HG03196 (cell line): ENCODE data around the gene PNMA1.

Experiments used
- ATAC-seq: cut with Tn5 transposase; IDR thresholded peaks from one replicate; pipeline ENCODE4 v1.9.1; 2021; ENCODE audit not compliant: unreplicated experiment

Gene PNMA1

DNA sequence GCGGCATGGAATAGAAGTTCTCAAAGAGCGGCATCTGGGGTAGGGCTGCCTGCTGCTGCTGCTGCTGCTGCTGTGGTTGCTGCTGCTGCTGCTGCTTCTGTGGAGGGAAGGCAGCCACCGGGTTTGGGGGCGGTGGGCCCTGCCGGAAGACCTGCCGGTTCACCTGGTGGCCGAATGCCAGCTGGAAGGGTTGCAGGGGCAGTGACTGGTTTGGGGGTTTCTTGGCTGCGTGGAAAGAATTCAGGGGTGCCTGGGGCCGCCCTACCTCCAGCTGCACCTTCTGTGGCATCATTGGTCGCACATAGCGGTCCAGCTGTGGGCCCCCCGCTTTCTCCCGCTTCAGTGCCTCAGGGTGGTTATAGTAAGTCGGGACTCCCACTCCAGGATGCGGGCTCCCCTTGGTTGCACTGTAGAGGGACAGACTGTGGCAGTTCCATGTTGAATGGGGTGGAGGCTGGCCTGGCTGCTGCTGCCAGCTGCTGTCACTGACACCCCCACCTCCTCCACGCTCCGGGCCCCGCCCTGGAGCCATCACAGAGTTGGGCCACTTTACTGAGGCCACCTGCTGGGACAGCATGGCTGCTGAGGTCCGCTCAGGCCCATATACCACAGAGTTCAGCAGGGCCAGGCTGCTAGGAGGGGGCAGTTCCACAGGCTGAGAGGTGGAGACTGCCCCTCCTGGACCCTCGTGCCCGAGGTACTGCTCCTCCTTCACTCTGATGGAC, 25.2 kb upstream of the PNMA1 start:
- no peak for ATAC-seq

DNA sequence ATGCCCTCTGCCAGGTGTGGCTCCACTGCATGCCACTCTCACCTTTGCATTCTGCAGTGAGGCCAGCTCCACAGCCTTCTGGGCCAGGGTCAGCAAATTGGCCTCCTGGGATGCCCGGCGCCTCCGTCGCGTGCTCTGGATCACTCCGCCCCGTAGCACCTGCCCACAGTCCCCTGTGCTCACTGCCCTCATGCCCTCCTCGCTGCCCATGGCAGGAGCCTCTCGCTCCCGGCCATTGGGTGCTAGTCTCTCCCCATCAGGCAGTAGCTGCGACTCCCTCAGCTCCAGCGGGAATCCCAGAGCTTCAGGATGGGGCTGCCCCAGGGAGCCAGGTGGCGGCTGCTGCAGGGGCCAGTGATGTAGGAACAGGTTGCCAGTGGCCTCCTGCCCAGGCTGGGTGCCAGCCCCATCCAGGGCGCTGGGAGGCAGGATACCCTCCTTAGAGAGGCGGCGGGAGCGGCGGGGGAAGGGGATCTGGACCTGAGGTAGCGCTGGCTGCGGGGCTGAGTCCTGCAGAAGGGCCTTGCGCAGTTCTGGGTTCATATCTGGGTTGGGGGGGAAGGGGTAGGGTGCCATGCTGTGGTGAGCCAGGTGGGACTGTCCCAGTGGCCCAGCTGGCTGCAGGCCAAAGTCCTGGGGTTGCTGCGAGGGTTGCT, 24.5 kb upstream of the PNMA1 start:
- ATAC-seq, result no peak

DNA sequence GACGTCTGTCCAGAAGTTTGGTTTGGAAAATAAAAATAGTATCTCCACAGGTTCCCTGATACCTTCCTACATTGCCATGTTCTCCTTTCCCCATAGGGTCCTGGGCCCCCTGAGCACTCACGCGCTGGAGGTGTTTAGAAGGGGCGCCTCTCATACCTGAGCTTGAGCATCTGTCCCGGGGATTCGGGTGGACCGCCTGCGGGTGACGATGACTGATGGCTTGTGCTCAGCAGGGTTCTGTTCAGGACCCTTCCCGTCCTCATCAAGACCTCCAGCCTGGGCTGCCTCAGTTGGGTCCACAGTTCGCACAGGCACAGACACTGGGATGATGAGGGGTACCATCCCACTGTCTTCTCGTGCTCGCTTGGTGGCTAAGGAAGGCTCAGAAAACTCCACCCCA, 22.7 kb upstream of the PNMA1 start:
- ATAC-seq, result no peak

DNA sequence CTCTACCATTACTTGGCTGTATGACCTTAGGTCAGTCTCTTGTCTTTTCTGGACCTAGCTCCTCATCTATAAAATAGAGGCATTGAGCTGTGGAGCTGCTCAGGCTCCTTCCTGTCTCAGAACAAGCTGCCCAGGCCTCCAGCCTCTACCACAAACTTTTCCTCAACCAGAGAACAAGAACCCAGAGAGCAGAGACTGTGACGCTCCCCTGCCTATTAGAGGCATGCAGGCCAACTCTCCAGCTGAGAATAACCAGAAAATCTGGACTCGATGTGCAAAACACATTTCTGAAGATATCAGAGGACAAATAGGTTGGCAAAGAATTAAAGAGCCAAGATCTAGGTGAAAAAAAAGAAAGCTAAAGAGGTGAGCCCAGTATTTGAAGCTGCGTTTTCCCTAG, 17.8 kb upstream of the PNMA1 start:
- ATAC-seq, result no peak

DNA sequence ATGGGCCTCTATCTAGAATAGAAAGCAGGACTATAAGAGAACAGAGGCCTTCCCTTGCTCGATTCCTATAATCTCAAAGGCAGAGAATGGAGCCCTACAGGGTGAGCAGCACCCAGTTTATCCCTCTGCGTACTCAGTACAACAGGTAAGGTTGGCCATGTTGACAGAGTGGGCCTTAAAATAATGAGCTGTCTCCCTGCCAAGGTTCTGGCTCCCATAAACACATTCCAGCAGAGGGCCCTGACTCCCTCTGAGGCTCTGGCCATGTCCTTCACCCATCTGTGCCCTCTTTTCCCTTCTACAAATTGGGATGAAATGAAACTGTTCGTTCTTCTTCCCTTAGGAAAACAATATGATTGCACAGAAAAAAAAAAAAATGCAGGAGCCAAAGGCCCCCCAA, 16.9 kb upstream of the PNMA1 start:
- no peak for ATAC-seq

DNA sequence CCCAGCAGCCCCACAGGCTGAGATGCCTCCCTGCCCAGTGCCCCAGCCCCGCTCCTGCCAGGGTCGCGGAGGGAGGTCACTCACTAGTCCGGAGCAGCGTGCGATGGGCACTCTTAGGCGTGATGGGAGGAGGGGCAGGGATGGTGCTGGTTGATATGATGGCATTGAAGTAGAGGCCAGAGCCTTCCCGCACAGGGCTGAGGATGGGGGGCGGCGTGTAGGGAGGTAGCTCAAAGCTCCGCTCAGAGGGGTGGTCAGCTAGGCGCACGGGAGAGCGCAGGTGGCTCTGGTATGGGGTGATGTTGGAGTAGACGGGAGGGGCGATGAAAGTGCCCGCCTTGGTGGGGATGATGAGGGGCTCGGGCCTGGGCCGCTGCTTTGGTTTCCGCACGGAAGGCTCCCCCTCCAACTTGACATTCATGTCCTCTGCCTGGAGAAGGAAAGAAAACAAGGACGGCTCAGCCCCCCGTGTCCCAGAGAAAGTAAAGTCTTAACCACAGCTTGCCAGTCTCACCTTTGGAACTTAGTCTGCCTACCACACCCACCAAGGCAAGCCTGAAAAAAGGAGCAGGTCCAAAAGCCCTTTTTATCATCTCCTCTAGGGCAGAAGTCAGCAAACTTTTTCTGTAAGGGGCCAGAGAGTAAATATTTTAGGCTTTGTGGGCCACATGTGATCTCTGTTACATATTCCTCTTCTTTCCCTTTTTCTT, 15.5 kb upstream of the PNMA1 start:
- ATAC-seq, result no peak

DNA sequence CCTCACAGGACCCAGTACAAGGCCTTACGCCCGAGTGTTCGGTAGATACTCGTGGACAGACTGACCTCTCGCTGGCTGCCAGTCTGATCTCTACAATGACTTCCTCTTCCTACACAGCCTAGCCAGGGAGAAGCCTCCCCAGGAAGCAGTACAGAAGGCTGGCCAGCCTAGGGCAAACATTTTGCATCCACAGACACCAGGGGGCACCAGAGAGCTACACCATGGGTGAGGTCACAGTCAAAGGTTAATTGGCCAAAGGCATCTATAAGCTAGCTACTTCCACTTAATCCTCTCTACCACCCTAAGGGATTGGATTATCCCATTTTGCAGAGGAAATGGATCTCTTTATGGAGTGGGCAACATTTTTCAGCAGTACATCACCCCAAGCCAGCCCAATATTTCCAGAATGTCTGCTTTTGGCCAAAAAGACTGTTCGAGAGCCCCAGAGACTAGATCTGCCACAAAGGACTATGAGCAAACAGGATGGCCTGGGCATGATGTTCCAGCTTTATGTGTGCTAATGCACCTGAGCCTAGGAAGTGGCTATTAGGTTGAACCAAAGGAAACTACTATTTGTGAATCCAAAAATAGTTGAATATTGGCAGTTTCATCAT, 14.6 kb upstream of the PNMA1 start:
- no peak for ATAC-seq

DNA sequence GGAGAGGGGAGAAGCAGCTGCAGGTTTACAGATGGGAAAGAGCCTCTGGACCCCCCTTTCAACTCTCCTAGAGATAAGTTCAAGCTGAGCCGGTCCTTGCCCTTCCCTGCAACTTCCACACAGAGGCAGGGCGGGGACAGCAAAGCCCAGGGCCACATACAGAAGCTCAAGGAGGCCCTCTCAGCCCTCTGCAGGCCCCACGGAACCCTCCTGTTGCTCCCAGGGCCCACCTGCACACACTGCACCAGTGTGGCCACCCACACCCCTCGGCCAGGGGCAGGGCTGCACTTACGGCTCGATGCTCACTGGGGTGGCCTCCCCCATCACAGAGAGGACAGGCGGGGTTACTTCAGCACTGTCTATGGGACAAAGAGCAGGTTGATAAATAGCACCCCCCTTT, 13.0 kb upstream of the PNMA1 start:
- ATAC-seq, result no peak

DNA sequence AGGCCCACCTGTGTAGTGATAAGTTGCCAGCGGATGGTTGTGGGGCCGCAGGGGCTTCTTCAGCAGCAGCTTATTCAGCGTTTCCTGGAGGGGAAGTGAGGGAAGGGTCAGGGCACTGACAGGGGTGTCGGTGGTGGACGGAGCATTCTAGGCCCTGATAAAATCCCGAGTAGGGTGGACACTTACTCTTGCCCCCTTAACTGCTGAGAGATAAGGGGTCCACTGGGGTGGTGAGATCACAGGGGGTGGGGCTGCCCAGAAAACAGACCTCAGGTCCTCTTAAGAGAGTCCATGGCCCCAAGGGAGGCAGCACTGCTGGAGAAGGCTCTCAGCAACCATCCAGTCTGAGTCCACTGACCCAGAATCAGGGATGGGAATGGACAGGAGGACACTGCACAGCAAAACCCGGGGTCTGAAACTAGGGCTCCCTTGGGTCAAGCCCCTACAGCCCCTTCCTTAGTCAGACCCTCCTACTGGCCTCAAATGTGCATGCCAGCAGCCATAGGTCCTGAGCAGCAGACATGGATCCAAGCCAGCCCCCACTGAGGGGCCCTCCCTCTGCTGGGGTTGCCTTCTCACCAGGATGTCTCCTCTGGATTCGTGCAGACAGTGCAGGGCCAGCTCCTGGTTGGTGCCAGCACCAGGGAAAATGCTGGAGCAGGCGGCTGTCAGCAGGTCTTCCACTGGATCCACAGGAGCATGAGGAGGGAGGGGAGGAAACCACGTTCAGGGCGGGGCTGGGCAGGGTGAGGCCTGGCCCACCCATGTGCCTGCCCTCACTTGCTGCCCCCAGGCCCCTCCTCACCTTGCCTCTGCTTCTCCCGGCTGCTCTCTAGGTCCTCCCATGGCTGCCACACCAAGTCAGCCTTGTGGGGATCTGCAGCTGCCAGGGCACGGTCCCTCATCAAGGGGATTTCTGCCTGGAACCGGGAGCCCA, 12.1 kb upstream of the PNMA1 start:
- no peak for ATAC-seq

DNA sequence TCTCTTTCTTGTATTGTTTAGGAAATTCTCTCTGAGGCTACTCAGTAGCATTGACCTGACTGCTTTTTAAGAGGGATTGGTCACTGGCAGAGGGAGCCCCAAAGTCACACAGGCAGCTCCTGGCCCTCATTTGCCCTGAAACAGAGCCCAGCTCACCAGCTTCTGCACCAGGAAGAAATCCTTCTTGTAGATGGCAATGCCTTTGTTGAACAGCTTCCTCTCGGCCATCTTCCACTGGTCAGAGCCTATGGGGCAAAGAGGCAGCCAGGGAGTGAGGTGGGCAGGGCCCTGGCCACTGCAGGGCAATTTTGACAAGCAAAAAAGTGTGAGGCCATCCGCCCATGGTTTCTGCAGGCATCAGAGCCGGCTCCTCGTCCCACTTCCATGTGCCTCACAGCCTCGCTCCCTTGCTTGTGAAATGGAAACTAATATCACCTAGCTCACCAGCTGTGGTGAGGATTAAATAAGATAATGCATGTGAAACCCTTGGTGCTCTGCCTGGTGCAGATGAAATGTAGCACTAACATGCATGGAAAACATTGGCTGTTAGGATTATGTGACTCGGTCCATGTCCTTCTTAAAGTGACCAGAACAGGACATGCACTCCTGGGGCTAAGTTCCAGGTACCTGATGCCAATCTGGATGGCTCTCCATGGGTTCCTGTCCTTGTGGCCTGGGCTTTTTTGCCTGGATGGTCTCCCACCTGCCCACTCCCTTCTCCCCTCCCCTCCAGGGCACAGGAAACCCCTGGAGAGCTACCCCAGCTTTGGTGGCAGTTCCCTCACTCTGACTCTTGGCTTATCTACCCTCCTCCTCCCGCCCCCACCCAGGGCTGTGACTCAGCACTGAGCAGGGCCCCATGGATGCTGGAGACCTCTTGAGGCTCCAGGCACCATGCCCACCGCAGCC, 11.2 kb upstream of the PNMA1 start:
- ATAC-seq, result no peak

DNA sequence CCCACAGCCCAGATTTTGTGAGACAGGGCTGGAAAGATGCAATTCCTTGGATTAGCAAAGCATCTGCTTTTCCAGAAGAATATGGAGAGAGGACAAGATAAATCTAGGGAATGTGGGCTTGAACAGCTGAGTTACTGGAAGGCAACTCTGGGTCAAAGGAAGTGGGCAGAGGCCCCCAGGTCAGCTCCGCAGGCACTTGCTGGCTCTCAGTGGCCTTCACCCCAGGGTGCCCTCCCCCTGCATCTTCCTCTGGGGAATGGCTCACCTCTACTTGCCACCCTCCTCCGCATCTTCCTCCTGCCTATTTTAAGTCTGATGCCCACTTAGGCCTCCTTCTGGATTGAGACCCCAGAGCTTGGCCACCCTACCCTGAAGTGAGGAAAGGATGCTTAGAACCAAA, 10.5 kb upstream of the PNMA1 start:
- ATAC-seq, result no peak

DNA sequence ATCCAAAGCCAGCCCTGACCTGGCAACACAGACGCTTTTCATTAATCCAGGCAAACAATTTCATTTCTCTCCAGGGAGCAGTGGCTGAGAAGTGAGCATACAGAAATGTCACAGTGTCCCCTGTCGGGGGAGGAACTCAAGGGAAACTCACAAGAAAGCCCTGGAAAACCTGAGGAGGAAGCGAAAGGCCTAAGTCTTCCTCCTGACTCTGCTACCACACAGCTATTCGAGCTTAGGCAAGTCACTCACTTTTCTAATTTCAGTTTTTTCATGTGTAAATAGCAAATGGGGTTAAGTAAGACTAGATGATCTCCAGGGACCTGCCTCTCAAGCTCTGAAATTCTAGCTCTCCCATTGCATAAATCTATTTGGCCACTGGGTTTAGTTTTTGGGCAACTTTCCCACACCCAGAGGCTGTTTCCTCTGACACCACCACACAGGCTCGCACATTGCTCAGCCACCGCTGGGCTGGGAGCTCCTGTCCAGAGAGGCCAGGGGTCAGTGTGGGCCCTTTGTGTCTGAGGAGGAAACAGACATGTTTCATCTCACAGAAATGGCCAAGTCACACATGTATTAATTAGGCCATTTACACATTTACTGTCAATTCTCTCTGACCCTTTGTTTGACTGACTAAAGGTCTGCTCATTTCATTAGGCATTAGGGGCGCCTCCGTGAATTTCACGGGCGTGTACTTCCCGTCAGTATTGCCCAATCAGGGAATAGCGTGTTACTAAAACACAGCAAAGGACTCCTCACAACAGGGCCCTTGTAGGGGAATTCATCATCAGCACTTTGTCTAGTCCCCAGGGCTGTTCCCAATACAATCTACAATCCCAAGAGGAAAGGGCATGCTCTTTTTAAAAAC, 9.8 kb upstream of the PNMA1 start:
- no peak for ATAC-seq

DNA sequence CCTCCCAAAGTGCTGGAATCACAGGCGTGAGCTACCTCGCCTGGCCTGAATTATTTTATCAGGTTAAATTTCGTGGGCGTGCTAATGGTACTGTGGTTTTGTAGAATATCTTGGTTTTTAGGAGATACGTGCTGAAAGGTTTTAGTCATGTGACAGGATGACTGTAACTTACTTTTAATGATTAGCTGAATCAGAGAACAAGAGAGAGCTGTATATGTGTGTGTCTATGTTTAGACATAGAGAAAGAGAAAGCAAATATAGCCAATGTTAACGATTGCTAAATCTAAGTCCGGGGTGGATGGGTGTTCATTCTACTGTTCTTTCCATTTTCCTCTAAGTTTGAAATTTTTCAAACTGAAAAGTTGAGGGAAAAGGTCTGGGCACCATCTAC, 9.2 kb upstream of the PNMA1 start:
- ATAC-seq, result no peak

DNA sequence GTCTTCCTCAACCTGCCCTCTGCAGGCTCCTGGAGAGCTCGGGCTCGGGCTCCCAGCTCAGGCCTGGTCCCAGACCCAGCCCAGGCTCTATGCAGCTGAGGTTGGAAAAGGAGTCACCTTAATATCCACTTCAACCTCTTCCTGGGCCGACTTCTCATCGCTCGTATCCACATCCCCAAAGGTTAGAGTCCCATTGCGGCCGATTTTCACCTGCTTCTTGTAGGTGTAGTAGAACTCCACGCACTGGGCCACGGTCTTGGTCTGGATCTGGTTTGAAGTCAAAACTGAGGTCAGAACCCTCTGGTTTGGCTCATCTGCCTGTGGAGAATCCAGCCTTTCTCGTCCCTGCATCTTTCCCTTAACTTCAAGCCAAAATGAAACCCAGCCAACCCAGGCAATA, 8.4 kb upstream of the PNMA1 start:
- ATAC-seq, result no peak

DNA sequence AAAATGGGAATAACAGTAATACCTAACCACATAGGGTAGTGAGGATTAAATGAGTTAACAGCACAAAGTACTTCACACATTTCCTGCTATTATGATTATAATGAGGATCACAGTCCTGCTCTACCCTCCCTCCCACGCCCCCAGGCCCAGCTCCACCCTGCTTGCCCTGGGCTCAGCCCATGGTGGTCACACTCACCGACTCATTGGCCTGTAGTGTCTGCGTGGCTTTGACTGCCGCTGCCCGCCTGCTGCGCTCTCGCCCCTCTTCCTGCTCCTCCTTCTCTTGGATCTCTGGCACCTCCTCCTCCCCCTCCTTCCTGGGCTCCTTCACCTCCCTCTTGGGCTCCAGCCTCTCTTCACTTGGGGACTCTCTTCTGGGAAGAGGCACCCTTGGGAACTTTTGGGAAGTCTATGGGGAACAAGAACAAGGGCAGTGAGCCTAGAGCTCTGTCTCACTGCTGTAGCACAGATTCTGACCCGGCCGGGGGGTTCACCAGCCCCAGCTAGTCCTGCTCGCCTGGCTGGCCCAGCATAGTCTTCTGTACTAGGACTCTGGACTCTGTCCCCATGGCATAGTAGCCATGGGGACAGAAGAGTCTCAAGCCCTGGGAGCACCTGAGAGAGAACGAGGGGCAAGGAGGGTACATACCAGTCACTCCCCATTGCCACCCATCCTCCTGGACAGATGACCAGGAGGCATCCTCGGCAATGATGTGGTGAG, 7.1 kb upstream of the PNMA1 start:
- no peak for ATAC-seq

DNA sequence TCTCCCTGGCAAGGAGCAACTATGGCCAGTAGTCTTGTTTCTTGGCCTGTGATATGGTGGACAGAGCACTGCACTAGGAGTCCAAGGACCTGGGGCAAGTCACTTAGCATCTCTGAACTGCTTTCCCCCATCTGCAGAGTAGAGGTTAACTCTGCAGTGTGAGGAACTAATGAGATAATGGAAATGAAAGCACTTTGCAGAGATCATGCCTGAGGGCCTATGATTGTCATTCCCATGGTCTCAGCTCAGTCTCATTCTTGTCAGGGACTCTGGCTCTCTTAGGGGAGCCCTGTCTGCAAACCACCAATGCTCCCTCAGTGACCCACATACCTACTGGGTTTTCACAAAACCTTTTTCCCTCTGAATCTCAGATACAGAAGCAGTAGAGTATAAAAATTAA, 6.5 kb upstream of the PNMA1 start:
- ATAC-seq, result no peak

DNA sequence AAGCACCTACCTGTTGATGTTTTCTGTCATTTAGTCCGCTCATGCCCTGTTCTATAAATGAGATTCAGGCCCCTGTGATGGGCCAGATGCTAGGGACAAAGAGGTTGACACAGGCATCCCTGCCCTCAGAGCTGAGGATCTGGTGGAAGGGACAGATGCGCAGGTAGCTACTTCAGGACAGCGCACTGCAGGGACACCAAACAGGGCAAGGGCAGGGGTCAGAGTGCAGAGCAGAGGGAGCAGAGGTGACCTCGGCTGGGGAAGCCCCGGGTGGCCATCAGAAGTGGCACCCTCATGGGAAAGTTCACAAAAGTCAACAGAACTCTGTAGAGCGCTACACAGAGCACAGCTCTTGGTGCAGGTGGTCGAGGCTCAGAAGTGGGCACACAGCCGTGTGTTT, 5.6 kb upstream of the PNMA1 start:
- no peak for ATAC-seq

DNA sequence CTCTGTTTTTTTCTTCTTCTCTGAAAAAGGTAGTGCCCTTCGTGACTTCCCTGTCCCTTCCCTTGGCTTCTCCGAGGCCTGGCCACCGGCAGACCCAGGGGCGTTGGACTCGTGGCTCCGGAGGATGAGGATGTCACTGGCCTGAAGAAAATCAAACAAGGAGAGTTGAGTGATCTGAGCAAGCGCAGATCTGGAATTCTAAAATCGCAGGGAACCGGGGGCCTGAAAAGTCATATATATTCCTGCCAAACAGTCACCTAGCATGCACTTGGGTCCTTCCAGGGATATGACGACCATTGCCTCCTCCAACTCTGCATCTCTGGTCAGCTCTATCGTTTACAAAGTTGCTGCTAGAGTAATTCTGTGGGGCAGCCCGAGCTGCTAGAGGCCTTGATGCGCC, 5.2 kb upstream of the PNMA1 start:
- no peak for ATAC-seq
